ENCODE results near the gene NXPE3.

- TF ChIP-seq CTCF (conservative IDR thresholded peaks at IDR 0.05) = no peak
- no peak for TF ChIP-seq EZH2 (IDR thresholded peaks at IDR 0.05; ENCODE audit: low read depth)
Observed at GRCh38 chr3:101825904-101826445, 47.0 kb downstream of the NXPE3 start.
